ENCODE data around the gene DQX1.
A peak's percentile ranks its signal among the peaks of the same experiment; 100 is the strongest.

Gene DQX1

GRCh38 chr2:74567881-74568280 lies 41.9 kb upstream of the DQX1 start:
- TF ChIP-seq CTCF (IDR thresholded peaks at IDR 0.05), result no peak
- TF ChIP-seq ZFX (IDR thresholded peaks at IDR 0.05; ENCODE audit: borderline replicate concordance), result no peak
- H3K27ac ChIP-seq, result no peak overlapping the region

- no peak overlapping the region for H3K27ac ChIP-seq
- TF ChIP-seq CTCF (IDR thresholded peaks at IDR 0.05), result no peak
- TF ChIP-seq ZFX (IDR thresholded peaks at IDR 0.05; ENCODE audit: borderline replicate concordance), result no peak
These were observed 40.7 kb upstream of the DQX1 start for GRCh38 chr2:74566754-74567085.

- H3K27ac ChIP-seq, result no peak overlapping the region
- TF ChIP-seq ZFX (IDR thresholded peaks at IDR 0.05; ENCODE audit: borderline replicate concordance), result no peak
- TF ChIP-seq CTCF (IDR thresholded peaks at IDR 0.05), result no peak
These were observed 40.2 kb upstream of the DQX1 start for GRCh38 chr2:74566076-74566753.

- no peak overlapping the region for H3K27ac ChIP-seq
- TF ChIP-seq CTCF (IDR thresholded peaks at IDR 0.05) (no peak), ZFX (IDR thresholded peaks at IDR 0.05; ENCODE audit: borderline replicate concordance) (no peak)
These were observed 38.2 kb upstream of the DQX1 start for GRCh38 chr2:74564222-74564621.

GRCh38 chr2:74562126-74562775 lies 36.2 kb upstream of the DQX1 start:
- TF ChIP-seq ZFX (IDR thresholded peaks at IDR 0.05; ENCODE audit: borderline replicate concordance) (no peak), CTCF (IDR thresholded peaks at IDR 0.05) (no peak)
- H3K27ac ChIP-seq, result no peak overlapping the region

GRCh38 chr2:74561022-74561421 lies 35.0 kb upstream of the DQX1 start:
- peak overlapping the region; percentile 67 for H3K27ac ChIP-seq

- TF ChIP-seq CTCF (IDR thresholded peaks at IDR 0.05) (no peak), ZFX (IDR thresholded peaks at IDR 0.05; ENCODE audit: borderline replicate concordance) (no peak)
- H3K27ac ChIP-seq, result peak overlapping the region; percentile 67
These were observed 34.6 kb upstream of the DQX1 start for GRCh38 chr2:74560591-74560990.

Measured in 22Rv1 (cell line).